AG04450 (cell line): ENCODE measurements around the gene LRIG1. TPM values are rescaled to one million over a fixed set of nuclear protein-coding genes. Genes with fewer than 3 reads are reported as not detected.

Source experiments
- CTCF ChIA-PET: fragments of 300-600, 350-600 bp; formaldehyde crosslinking; extraction: SDS; loops from one replicate; lab custom pipeline; 2022; ENCODE audit warnings: antibody characterized with exemption, inconsistent platforms; lab: Charles Lee
- POLR2A ChIA-PET: fragments of 350-600 bp; formaldehyde crosslinking; extraction: SDS; loops from one replicate; lab custom pipeline; 2021; ENCODE audit warnings: antibody characterized with exemption, inconsistent platforms; lab: Yijun Ruan, JAX
- DNase-seq: peaks from one replicate; pipeline ENCODE4 v3.0.0-alpha.2; 2011; ENCODE audit warnings: low read depth, low spot score
- H3K27ac ChIP-seq: one replicate; pipeline ENCODE4 v1.5.1; 2012; ENCODE audit warnings: low read depth, low read length, control low read depth
- H3K27me3 ChIP-seq: one replicate; pipeline ENCODE4 v1.6.0; 2012; ENCODE audit warnings: low read length; ENCODE audit not compliant: control insufficient read depth, insufficient read depth
- H3K4me3 ChIP-seq: 2 replicates; pipeline ENCODE4 v1.5.1; 2011; ENCODE audit warnings: mild to moderate bottlenecking, low read depth, low read length, control low read depth
- H3K9me3 ChIP-seq: 2 replicates; pipeline ENCODE4 v1.5.1; 2012; ENCODE audit warnings: low read length; ENCODE audit not compliant: control insufficient read depth, insufficient read depth
- polyA plus RNA-seq: library from polyadenylated mRNA; depleted of rRNA; stranded (reverse); fragments of >200 nt; gene quantifications from 2 replicates; pipeline ENCODE4 v1.2.3, GENCODE V29; 2011
- TF ChIP-seq, protein P1 (sequence below): IDR thresholded peaks from 2 replicates; pipeline ENCODE4 v1.5.1; 2011; ENCODE audit warnings: low read depth, low read length, control low read depth, inconsistent platforms

Gene LRIG1
- polyA plus RNA-seq, 1 experiment: 68.3 TPM

DNA sequence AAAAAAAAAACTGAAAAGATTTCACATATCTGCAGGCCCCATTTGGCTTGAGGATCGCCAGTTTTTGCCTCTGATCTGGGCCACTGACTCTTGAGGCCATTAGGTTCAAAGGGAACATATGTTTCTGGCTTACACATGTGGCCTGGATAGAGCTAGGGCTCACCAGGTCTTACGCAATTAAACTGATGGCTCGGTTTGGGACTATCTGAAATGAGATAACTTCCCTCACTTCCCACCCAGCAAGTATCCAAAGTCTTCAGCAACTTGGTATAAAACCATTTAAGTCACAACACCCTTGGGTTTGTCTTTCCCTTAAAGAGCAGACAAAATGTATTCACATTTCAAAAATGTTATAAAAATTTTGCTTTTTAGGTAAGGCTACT is 36.3 kb downstream of the LRIG1 start:
- Histone ChIP-seq H3K9me3 (no peaks in the 10 kb centered on the region), H3K27ac (no peak overlapping the region), H3K4me3 (no peak overlapping the region), H3K27me3 (no peaks in the 10 kb centered on the region)
- DNase-seq: no peak
- TF ChIP-seq, protein P1, sequence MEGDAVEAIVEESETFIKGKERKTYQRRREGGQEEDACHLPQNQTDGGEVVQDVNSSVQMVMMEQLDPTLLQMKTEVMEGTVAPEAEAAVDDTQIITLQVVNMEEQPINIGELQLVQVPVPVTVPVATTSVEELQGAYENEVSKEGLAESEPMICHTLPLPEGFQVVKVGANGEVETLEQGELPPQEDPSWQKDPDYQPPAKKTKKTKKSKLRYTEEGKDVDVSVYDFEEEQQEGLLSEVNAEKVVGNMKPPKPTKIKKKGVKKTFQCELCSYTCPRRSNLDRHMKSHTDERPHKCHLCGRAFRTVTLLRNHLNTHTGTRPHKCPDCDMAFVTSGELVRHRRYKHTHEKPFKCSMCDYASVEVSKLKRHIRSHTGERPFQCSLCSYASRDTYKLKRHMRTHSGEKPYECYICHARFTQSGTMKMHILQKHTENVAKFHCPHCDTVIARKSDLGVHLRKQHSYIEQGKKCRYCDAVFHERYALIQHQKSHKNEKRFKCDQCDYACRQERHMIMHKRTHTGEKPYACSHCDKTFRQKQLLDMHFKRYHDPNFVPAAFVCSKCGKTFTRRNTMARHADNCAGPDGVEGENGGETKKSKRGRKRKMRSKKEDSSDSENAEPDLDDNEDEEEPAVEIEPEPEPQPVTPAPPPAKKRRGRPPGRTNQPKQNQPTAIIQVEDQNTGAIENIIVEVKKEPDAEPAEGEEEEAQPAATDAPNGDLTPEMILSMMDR: no peak
- POLR2A ChIA-PET: no interaction called here
- CTCF ChIA-PET: interaction anchor here (1.3 kb wide), 1 partner anchor 57 kb away, joined by 4 read pairs; no protein-coding TSS in a partner anchor

DNA sequence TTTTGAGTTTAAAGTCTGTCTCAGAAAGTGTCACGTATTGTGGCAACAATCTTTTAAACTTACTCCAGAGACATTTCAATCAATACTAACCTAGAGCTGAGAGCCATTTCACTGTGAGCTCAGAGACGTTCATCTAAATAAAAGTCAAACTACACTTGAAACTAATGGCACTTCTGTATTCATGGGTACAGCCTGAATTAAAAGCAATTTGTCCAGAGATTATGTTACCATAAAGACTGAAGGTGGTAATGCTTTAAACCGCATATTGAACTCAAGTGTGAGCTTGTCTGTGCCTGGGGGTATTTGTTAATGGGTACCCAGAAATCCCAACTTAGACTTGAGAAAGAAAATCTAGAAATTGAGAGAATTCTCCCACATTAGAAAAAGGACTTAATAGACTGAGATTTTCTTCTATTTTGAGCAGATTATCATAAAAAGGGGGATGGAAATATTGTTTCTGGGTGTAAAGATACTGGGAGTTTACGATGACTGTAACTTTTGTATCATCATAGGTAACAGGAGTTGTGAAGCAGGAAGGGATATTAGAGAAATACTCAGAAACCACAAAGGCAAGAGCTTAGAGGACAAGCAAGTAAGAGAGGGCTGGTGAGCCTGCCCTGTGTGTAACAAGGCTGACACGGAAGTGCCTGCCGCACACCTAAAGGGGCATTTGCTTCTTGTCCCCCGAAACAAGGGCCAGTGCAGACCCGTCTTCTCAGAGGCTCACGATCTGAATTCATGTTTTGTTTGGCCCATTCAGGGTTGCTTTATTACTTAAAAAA is 36.9 kb downstream of the LRIG1 start:
- no peak overlapping the region for H3K27ac ChIP-seq
- no peak overlapping the region for H3K4me3 ChIP-seq
- POLR2A ChIA-PET: no interaction called here
- DNase-seq: no peak
- H3K9me3 ChIP-seq: no peaks in the 10 kb centered on the region
- H3K27me3 ChIP-seq: no peaks in the 10 kb centered on the region
- CTCF ChIA-PET: no interaction called here
- TF ChIP-seq, protein P1: no peak

GRCh38 chr3:66463054-66463631 is 37.7 kb downstream of the LRIG1 start:
- Histone ChIP-seq H3K27ac (no peak overlapping the region), H3K27me3 (no peaks in the 10 kb centered on the region), H3K9me3 (no peaks in the 10 kb centered on the region), H3K4me3 (no peak overlapping the region)
- ChIA-PET CTCF (interaction anchor here (0.5 to 0.6 kb wide), 2 partner anchors 233 to 359 kb away, joined by 3 to 6 read pairs; no protein-coding TSS in a partner anchor), POLR2A (no interaction called here)
- DNase-seq: no peak
- TF ChIP-seq, protein P1: no peak

DNA sequence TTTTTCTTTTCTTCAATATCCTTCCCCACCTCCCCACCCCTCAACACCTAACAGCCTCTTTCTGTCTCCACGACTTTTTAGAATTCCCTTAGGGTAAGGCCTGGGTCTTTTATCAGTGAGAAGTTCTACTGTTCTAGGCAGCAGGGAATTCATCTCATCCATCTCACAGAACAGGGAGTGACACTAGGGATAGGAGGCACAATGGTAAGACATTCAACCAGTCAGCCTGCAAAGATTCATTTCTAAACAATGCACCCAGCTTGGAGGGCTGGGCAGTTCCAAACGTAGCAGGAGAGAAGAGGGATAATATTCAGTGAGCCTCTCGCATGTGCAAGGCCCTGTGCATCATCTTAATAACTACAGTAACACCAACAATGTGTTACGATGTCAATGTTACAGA is 43.6 kb downstream of the LRIG1 start:
- Histone ChIP-seq H3K4me3 (no peak overlapping the region), H3K27me3 (no peaks in the 10 kb centered on the region), H3K9me3 (no peaks in the 10 kb centered on the region), H3K27ac (no peak overlapping the region)
- DNase-seq: no peak
- TF ChIP-seq, protein P1: no peak
- POLR2A ChIA-PET: interaction anchor here (0.6 kb wide), 1 partner anchor 11 kb away, joined by 4 read pairs; no protein-coding TSS in a partner anchor
- CTCF ChIA-PET: no interaction called here

- no peak overlapping the region for H3K4me3 ChIP-seq
- H3K27ac ChIP-seq: no peak overlapping the region
- TF ChIP-seq, protein P1: no peak
- no peaks in the 10 kb centered on the region for H3K27me3 ChIP-seq
- DNase-seq: no peak
- H3K9me3 ChIP-seq: no peaks in the 10 kb centered on the region
- ChIA-PET CTCF (no interaction called here), POLR2A (interaction anchor here (0.6 kb wide), 1 partner anchor 10 kb away, joined by 4 read pairs; no protein-coding TSS in a partner anchor)
Measured at GRCh38 chr3:66456711-66457173, 44.1 kb downstream of the LRIG1 start.
